Stimulated activated CD4-positive, alpha-beta T cell treated with anti-CD3 and anti-CD28 coated beads, Interleukin-15, amount 100 ng/mL, for 1 hour (primary cell): ENCODE measurements around the gene C6orf47.

ENCODE experiments used
- DNase-seq, 2 donors: peaks; one replicate each; pipeline ENCODE4 v3.0.0-alpha.2; 2020; ENCODE audit warnings: low read depth in 1 of 2, low spot score in 1 of 2

C6orf47 gene

GRCh38 chr6:31615748-31616147 is 44.8 kb downstream of the C6orf47 start:
- no peak for DNase-seq

- no peak for DNase-seq
Observed at GRCh38 chr6:31614684-31615578, 45.6 kb downstream of the C6orf47 start, which contains the start of gene AIF1. Gene AIF1, plus strand, starts transcription at chr6:31615234. Its CDS starts 96 bp downstream, at chr6:31615330.

DNA sequence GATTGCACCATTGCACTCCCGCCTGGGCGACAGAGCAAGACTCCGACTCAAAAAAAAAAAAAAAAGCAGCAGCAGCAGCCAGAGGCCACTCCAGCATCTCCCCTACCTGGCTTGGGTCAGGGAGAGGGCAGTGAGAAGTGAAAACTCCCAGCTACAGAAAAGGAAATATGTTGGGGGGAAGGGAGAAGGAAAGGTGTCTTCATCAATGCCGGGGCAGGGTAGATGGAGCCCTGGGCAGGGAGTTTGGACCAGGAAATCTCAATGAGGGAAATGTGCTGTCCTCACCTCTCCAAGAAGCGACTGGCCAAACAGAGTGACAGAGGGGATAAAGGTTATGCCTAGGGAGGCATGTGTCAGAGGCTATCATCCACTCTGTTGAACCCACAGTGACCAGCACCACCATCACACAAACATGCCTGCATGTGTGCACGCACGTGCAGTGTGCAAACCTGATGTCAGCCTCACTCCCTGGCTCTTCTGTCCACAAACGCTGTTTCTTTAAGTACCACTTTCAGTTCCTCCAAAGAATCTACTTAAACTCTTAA is 46.4 kb downstream of the C6orf47 start:
- no peak for DNase-seq

GRCh38 chr6:31610968-31611367 is 49.6 kb downstream of the C6orf47 start:
- no peak for DNase-seq

- no peak for DNase-seq
Observed at GRCh38 chr6:31609519-31610406, 50.8 kb downstream of the C6orf47 start.
